ENCODE results near the gene MFSD6.

Gene MFSD6

GRCh38 chr2:190533968-190534309 lies 125.8 kb downstream of the MFSD6 start:
- no peak for DNase-seq (ENCODE audit: low read depth in 2 of 2)
- H3K4me3 ChIP-seq (replicated peaks in 1 of 2; ENCODE audit: low read depth in 2 of 2, low read length in 2 of 2), result peak overlapping the region; percentile 52 to 65
- no peak for TF ChIP-seq CTCF (IDR thresholded peaks at IDR 0.05; ENCODE audit: low read depth, low read length)

GRCh38 chr2:190534310-190535120 lies 126.4 kb downstream of the MFSD6 start, which contains the start of gene NEMP2:
TSS of gene NEMP2 (minus strand) at chr2:190534722. CDS start at chr2:190534655, 67 bp downstream.
- no peak for TF ChIP-seq CTCF (IDR thresholded peaks at IDR 0.05; ENCODE audit: low read depth, low read length)
- peak; percentile 54 to 80 for DNase-seq (ENCODE audit: low read depth in 2 of 2)

GRCh38 chr2:190535121-190535439 lies 126.9 kb downstream of the MFSD6 start:
- no peak for DNase-seq (ENCODE audit: low read depth in 2 of 2)
- peak overlapping the region; percentile 52 to 65 for H3K4me3 ChIP-seq (replicated peaks in 1 of 2; ENCODE audit: low read depth in 2 of 2, low read length in 2 of 2)
- no peak for TF ChIP-seq CTCF (IDR thresholded peaks at IDR 0.05; ENCODE audit: low read depth, low read length)

More at GRCh38 chr2:190534310-190535120, 126.4 kb downstream of the MFSD6 start, which contains the start of gene NEMP2:
- H3K4me3 ChIP-seq (replicated peaks in 1 of 2; ENCODE audit: low read depth in 2 of 2, low read length in 2 of 2), result peak within 1 kb of the TSS; percentile 52 to 65

GRCh38 chr2:190535586-190535985 lies 127.4 kb downstream of the MFSD6 start:
- no peak for DNase-seq (ENCODE audit: low read depth in 2 of 2)
- H3K4me3 ChIP-seq (replicated peaks in 1 of 2; ENCODE audit: low read depth in 2 of 2, low read length in 2 of 2), result peak overlapping the region in 1 of 2 donors; percentile 7
- TF ChIP-seq CTCF (IDR thresholded peaks at IDR 0.05; ENCODE audit: low read depth, low read length), result no peak

- peak; percentile 35 to 42 for DNase-seq (ENCODE audit: low read depth in 2 of 2)
- no peak for TF ChIP-seq CTCF (IDR thresholded peaks at IDR 0.05; ENCODE audit: low read depth, low read length)
- H3K4me3 ChIP-seq (replicated peaks in 1 of 2; ENCODE audit: low read depth in 2 of 2, low read length in 2 of 2), result no peak overlapping the region
Measured at GRCh38 chr2:190537765-190538164, 129.6 kb downstream of the MFSD6 start.

GRCh38 chr2:190538201-190538600 lies 130.0 kb downstream of the MFSD6 start:
- DNase-seq (ENCODE audit: low read depth in 2 of 2), result no peak
- no peak for TF ChIP-seq CTCF (IDR thresholded peaks at IDR 0.05; ENCODE audit: low read depth, low read length)
- no peak overlapping the region for H3K4me3 ChIP-seq (replicated peaks in 1 of 2; ENCODE audit: low read depth in 2 of 2, low read length in 2 of 2)
